Transverse colon (tissue), 3 donors: ENCODE measurements around the gene SCN9A.

Experiments used
- CTCF ChIP-seq, 5 experiments: fragments of 200-600 bp in 3 of 5; fragments of 450-650 bp in 2 of 5; sonication (generic) in 3 of 5; IDR thresholded peaks; 1 replicate in 2 of 5; 2 replicates in 3 of 5; pipeline ENCODE4 v1.5.1; 2016 to 2017; ENCODE audit warnings: antibody characterized with exemption in 5 of 5, inconsistent platforms in 3 of 5, mild to moderate bottlenecking in 2 of 5, moderate library complexity in 1 of 5
- EP300 ChIP-seq: sonication (generic); formaldehyde crosslinking; IDR thresholded peaks from one replicate; pipeline ENCODE4 v1.6.1; 2017; ENCODE audit warnings: antibody characterized with exemption, low read depth

- no peak for TF ChIP-seq CTCF (IDR thresholded peaks at IDR 0.05)
- TF ChIP-seq EP300 = no peak
Measured at GRCh38 chr2:166229678-166230023, 146.1 kb downstream of the SCN9A start.
